ENCODE results near the gene GLRB.

GLRB gene

DNA sequence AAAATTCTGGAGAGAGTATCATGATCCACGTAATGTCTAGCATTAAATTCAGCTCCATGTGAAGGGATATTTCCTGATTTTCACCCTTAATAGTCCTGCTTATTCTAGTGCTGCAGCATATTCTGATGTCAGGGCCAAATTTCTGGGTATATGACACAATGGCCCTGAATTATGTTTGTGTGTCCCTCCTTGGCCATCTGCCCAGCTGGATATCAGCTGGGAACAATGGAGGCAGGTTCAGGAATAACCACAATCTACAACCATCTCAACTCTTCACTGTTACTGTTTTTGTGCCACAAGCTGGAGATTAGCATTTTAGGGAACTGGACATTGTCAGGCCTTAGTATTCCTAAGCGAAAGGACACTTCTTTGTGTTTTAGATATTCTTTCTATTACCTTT lies 3.5 kb downstream of the GLRB start:
- POLR2A ChIA-PET, result no interaction called here
- DNase-seq (ENCODE audit: extremely low spot score), result no peak
- TF ChIP-seq, protein P1, sequence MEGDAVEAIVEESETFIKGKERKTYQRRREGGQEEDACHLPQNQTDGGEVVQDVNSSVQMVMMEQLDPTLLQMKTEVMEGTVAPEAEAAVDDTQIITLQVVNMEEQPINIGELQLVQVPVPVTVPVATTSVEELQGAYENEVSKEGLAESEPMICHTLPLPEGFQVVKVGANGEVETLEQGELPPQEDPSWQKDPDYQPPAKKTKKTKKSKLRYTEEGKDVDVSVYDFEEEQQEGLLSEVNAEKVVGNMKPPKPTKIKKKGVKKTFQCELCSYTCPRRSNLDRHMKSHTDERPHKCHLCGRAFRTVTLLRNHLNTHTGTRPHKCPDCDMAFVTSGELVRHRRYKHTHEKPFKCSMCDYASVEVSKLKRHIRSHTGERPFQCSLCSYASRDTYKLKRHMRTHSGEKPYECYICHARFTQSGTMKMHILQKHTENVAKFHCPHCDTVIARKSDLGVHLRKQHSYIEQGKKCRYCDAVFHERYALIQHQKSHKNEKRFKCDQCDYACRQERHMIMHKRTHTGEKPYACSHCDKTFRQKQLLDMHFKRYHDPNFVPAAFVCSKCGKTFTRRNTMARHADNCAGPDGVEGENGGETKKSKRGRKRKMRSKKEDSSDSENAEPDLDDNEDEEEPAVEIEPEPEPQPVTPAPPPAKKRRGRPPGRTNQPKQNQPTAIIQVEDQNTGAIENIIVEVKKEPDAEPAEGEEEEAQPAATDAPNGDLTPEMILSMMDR (IDR thresholded peaks at IDR 0.05; ENCODE audit: control extremely low read depth, extremely low read depth, low read depth, missing control alignments), result no peak
- CTCF ChIA-PET, result no interaction called here

DNA sequence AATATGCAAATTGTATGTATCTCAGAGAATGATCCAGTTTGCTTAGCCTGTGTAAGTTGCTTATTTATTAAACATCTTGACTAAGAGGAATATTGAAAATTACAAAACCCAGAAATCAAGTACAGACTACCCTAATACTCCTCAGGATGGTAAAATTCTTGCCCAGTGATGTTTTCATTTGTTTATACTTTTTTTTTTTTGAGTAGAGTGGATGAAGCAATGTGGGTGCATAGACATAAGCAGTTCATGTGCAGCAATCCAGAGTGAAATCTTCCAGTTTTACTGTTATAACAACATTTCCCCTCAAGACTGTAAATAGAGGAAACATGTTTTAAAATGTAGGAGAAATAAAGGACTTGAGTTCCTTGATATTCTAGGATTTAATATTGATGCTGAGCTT lies 4.7 kb downstream of the GLRB start:
- TF ChIP-seq, protein P1 (IDR thresholded peaks at IDR 0.05; ENCODE audit: control extremely low read depth, extremely low read depth, low read depth, missing control alignments), result no peak

DNA sequence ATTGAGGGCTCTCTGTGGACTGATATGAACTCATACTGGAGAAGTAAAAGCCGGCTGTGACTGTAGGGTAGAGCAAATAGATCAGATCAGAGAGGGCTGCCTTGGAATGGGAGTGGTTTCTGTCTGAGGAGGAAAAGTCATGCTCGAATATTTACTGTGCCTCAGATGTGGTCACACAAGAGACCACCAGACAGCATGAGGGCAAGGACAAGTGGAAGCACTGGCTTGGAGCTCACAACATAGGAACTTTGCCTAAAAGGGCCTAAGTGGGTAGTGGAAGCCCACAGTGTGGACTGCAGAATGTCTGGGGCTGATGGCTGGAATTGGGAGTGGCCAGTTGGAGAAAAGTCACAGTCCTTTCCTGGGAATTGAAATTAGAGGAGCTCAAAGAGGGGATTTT lies 19.8 kb downstream of the GLRB start:
- DNase-seq (ENCODE audit: extremely low spot score), result no peak
- TF ChIP-seq, protein P1 (IDR thresholded peaks at IDR 0.05; ENCODE audit: control extremely low read depth, extremely low read depth, low read depth, missing control alignments), result no peak
- POLR2A ChIA-PET, result no interaction called here
- CTCF ChIA-PET, result interaction anchor here (1.3 kb wide), 1 partner anchor 12 kb away, joined by 3 read pairs; no protein-coding TSS in a partner anchor

More for the DNA sequence above, 4.7 kb downstream of the GLRB start:
- POLR2A ChIA-PET, result no interaction called here
- CTCF ChIA-PET, result no interaction called here
- no peak for DNase-seq (ENCODE audit: extremely low spot score)

DNA sequence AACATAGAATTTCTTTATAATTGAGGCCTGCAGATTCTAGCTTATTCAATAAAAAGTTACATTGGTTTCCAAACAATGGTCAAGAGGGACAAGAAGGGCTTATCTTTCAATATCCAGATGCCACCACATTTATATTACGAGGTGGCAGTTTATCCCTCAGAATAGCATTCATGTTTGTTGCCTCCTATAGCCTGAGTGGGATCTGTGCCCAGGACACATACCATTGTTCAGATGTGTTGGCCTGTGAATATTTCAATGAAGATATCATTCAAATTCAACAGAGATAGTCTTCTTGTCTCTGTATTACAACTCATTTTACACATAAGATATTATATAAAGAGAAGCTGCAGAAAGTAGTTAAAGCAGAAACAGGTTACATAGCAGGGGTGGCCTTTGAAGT lies 20.5 kb downstream of the GLRB start:
- POLR2A ChIA-PET, result no interaction called here
- TF ChIP-seq, protein P1 (IDR thresholded peaks at IDR 0.05; ENCODE audit: control extremely low read depth, extremely low read depth, low read depth, missing control alignments), result no peak
- no peak for DNase-seq (ENCODE audit: extremely low spot score)
- CTCF ChIA-PET, result interaction anchor here (1.3 kb wide), 1 partner anchor 11 kb away, joined by 3 read pairs; no protein-coding TSS in a partner anchor

DNA sequence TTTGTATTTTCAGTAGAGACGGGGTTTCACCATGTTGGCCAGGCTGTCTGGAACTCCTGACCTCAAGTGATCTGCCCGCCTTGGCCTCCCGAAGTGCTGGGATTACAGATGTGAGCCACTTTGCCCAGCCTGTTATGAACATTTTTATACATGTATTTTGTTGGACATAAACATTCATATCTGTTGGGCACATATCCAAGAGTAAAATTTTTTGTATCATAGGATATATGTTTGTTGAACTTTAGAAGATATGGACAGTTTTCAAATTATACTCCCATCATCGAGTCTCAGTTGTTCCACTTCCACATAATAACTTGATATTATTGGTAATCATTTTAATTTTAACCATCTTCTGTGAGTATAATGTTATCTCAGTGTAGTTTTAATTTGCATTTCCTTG lies 23.6 kb downstream of the GLRB start:
- ChIA-PET CTCF (no interaction called here), POLR2A (no interaction called here)
- TF ChIP-seq, protein P1 (IDR thresholded peaks at IDR 0.05; ENCODE audit: control extremely low read depth, extremely low read depth, low read depth, missing control alignments), result no peak
- no peak for DNase-seq (ENCODE audit: extremely low spot score)

DNA sequence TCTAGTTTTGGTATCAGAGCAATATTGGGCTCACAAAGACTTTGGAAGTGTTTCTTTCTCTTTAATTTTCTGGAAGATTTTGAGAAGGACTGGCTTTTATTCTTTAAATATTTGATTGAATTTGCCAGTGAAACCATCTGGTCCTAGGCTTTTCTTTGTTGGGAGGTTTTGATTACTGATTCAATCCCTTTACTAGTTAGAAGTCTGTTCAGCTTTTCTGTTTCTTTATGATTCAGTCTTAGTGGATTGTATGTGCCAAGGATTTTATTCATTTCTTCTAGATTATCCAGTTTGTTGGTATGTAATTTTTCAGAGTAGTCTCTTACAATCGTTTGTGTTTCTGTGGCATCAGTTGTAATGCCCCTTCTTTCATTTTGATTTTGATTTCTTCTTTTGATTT lies 28.6 kb downstream of the GLRB start:
- ChIA-PET CTCF (no interaction called here), POLR2A (no interaction called here)
- no peak for DNase-seq (ENCODE audit: extremely low spot score)
- TF ChIP-seq, protein P1 (IDR thresholded peaks at IDR 0.05; ENCODE audit: control extremely low read depth, extremely low read depth, low read depth, missing control alignments), result no peak

DNA sequence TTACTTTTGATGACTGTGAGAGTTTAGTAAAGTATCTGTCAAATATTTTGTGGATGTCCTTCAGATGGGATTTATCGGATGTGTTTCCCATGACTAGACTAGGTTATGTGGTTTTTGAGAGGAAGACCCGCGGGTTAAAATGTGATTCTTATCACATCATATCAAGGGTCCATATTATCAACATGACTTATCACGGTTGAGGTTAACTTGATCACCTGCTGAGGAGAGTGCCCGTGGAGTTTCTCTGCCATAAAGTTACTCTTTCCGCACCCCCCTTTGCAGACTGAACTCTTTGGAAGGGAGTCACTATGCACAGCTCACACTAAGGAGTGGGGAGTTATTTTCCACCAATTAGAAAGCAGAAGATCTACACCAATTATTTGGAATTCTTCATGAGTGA lies 38.7 kb downstream of the GLRB start:
- CTCF ChIA-PET, result no interaction called here
- DNase-seq (ENCODE audit: extremely low spot score), result no peak
- TF ChIP-seq, protein P1 (IDR thresholded peaks at IDR 0.05; ENCODE audit: control extremely low read depth, extremely low read depth, low read depth, missing control alignments), result no peak
- POLR2A ChIA-PET, result no interaction called here

Measured in GM10248 (cell line).